Measurements from ENCODE around the gene NECTIN2.
"Not testable (repeated sequence)": the region's sequence is repeated elsewhere in the genome, so short reads cannot be mapped to it uniquely, and the experiment has no call there.

The NECTIN2 gene

DNA sequence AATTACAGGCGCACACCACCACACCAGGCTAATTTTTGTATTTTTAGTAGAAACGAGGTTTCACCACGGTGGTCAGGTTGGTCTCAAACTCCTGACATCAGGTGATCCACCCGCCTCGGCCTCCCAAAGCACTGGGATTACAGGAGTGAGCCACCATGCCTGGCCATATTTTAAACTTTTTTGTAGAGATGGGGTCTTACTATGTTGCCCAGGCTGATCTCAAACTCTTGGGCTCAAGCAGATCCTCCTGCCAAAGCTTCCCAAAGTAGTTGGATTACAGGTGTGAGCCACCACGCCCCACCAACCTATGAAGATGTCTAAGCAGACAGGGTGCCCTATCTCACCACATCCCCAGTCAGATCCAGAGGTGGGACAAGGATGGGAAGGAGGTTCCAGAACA is 65.8 kb downstream of the NECTIN2 start:
- DNase-seq: not testable (repeated sequence)

DNA sequence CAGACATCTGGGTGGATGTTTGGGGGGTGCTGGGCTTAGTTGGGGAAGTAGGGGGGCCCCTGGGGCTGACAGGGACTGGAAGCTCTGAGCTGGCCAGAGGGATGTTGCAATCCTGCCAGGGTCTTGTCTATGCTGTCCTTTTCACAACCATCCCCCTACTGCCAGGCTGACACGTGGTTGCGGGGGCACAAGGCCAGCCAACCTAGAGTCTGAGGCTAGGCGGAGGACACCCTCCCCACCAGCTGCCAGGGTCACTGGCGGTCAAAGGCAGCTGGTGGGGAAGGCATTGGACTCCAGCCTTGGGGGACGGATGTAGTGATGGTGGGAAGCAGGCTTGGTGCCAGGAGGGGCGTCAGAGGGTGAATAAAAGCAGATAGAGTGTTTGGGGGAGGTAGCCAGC is 66.8 kb downstream of the NECTIN2 start:
- DNase-seq: no peak

DNA sequence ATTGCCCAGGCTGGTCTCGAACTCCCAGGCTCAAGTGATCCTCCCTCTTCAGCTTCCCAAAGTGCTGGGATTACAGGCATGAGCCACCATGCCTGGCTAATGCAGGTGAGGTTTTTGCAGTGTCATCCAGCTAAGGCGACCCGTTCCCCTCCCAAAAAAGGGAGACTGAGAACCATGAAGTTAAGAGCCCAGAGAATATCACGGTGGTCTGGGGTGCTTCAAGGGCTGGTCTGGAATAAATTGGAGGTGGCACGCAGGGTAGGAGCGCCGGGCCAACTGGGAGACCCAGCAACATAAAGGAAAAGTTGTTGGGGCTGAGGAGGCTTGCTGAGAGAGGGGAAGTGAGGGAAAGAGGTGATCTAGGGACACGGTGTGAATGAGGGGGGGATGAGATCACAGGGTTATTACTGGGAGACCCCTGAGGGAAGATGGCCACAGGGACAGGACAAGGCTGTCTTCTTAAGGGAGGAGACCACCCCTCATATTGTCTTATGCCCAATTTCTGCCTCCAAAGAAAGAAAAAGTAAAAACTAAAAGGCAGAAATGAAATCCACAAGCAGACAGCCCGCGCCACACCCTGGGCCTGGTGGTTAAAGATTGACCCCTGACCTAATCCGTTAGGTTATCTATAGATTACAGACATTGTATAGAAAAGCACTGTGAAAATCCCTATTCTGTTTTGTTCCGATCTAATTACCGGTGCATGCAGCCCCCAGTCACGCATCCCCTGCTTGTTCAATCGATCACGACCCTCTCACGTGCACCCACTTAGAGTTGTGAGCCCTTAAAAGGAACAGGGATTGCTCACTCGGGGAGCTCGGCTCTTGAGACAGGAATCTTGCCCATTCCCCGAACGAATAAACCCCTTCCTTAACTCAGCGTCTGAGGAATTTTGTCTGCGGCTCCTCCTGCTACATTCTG is 67.7 kb downstream of the NECTIN2 start:
- DNase-seq: not testable (repeated sequence)

DNA sequence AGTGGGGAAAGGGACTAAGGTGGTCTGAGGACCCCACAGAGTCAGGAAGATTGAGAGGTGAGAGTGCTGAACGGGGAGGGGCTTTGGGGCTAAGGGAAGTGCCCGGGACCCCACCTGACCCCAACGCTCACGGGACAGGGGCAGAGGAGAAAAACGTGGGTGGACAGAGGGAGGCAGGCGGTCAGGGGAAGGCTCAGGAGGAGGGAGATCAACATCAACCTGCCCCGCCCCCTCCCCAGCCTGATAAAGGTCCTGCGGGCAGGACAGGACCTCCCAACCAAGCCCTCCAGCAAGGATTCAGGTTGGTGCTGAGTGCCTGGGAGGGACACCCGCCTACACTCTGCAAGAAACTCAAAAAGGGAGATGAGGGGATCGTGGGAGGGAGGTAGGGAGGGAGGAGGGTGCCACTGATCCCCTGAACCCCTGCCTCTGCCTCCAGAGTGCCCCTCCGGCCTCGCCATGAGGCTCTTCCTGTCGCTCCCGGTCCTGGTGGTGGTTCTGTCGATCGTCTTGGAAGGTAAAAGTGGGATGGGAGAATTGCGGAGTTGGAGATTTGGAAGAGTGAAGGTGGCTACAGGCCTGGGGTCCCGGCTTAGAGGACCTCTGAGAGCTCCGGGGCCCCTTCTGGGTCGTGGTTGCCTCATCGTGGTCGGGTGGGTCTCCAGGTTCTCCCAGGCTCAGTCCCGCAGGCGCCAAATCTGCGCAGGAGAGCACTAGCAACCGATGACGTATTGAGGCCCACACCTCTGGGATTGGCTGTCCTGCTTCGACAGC is 68.5 kb downstream of the NECTIN2 start, which contains the start of gene APOC1:
Gene APOC1 (plus strand): TSS at position 176 of the 774 bp plus-strand sequence. CDS start 284 bp downstream, at position 460.
- peak; percentile 84 for DNase-seq

DNA sequence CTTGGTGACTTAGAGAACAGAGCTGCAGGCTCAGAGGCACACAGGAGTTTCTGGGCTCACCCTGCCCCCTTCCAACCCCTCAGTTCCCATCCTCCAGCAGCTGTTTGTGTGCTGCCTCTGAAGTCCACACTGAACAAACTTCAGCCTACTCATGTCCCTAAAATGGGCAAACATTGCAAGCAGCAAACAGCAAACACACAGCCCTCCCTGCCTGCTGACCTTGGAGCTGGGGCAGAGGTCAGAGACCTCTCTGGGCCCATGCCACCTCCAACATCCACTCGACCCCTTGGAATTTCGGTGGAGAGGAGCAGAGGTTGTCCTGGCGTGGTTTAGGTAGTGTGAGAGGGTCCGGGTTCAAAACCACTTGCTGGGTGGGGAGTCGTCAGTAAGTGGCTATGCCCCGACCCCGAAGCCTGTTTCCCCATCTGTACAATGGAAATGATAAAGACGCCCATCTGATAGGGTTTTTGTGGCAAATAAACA is 78.2 kb downstream of the NECTIN2 start:
- DNase-seq: no peak

DNA sequence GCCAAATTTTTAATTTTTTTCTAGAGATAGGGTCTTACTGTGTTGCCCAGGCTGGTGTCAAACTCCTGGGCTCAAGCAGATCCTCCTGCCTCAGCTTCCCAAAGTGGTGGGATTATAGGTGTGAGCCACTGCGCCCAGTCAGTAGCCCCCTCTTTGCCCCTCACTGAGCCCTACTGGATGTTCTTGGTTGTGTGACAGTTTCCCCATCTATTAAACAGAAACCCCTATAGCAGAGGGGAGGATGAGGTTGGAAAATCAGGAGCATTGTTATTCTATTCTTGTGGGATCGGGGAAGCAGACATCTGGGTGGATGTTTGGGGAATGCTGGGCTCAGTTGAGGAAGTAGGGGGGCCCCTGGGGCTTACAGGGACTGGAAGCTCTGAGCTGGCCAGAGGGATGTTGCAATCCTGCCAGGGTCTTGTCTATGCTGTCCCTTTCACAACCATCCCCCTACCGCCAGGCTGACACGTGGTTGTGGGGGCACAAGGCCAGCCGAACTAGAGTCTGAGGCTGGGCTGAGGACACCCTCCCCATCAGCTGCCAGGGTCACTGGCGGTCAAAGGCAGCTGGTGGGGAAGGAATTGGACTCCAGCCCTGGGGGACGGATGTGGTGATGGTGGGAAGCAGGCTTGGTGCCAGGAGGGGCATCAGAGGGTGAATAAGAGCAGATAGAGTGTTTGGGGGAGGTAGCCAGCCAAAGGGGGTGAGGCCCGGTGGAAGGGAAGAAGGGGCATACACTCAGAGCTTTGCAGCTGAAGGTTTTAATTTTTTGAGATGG is 79.2 kb downstream of the NECTIN2 start:
- peak; percentile 11 for DNase-seq

DNA sequence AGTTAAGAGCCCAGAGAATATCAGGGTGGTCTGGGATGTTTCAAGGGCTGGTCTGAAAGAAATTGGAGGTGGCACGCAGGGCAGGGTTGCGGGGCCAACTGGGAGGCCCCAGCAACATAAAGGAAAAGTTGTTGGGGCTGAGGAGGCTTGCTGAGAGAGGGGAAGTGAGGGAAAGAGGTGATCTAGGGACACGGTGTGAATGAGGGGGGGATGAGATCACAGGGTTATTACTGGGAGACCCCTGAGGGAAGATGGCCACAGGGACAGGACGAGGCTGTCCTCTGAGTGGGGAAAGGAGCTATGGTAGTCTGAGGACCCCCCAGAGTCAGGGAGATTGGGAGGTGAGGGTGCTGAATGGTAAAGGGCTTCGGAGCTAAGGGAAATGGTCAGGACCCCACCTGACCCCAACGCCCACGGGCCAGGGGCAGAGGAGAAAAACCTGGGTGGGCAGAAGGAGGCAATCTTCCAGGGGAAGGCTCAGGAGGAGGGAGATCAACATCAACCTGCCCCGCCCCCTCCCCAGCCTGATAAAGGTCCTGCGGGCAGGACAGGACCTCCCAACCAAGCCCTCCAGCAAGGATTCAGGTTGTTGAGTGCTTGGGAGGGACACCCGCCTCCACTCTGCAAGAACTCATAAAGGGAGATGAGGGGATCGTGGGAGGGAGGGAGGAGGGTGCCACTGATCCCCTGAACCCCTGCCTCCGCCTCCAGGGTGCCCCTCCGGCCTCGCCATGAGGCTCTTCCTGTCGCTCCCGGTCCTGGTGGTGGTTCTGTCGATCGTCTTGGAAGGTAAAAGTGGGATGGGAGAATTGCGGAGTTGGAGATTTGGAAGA is 80.4 kb downstream of the NECTIN2 start:
- DNase-seq: not testable (repeated sequence)

DNA sequence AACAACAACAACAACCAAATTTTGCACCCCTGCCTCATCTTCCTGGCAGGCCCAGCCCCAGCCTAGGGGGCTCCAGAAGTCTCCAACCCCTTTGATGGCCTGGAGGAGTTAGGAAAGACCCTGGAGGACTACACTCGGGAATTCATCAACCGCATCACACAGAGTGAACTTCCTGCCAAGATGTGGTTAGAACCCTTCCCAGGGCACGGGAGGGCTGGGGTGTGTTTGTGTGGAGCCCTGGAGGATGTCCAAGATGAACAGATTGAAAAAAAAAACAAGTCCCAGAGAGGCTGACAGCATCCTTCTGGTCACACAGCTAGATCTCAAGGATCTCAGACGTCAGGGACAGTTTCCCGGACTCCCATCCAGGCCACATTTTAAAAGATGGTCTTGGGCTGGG is 81.6 kb downstream of the NECTIN2 start:
- no peak for DNase-seq

DNA sequence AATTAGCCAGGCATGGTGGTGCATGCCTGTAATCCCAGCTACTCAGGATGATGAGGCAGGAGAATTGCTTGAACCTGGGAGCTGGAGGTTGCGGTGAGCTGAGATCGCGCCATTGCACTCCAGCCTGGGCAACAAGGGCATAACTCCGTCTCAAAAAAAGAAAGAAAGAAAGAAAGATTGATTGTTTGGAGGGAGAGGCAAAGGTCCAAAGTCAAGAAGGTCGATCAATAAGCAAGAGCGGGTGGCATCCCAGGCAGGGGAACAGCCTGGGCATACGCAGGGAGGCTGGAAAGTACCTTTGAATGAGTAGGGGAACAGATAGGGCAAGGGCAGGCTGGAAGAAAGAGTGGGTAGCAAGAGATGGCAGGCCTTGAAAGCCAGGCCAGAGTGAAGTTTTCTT is 84.0 kb downstream of the NECTIN2 start:
- no peak for DNase-seq

DNA sequence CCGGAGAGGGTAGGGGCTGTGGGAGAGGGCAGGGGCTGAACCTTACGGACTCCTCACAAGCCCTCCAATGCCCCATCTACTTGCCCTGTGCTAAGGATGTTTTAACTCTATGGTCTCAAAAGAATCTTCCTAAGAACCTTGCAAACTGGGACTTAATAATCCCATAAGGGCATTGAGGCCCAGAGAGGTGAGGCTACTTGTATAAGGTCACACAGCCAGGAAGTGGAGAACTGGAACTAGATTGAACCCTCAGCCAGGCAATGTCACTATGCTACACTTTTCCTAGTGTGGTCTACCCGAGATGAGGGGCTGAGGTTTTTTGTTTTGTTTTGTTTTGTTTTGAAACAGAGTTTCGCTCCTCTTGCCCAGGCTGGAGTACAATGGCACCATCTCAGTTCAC is 85.4 kb downstream of the NECTIN2 start:
- DNase-seq: no peak

Data from DMS79 treated with DMSO at 0.1 percent for 48 hours (cell line).